Activated CD8-positive, alpha-beta T cell treated with anti-CD3 and anti-CD28 coated beads for 36 hours (primary cell): ENCODE measurements around the gene NMUR1. TPM values are rescaled to one million over a fixed set of nuclear protein-coding genes. Genes with fewer than 3 reads are reported as not detected.
"Not testable (repeated sequence)": the region's sequence is repeated elsewhere in the genome, so short reads cannot be mapped to it uniquely, and the experiment has no call there.

Experiments
- ATAC-seq: fragments of 200-7000 bp; cut with Tn5 transposase; one replicate; pipeline ENCODE4 v1.10.0; 2021; ENCODE audit warnings: mild to moderate bottlenecking, moderate library complexity
- CTCF ChIA-PET: fragments of 350-600 bp; sonication (Branson Sonifier 250); formaldehyde crosslinking; loops from one replicate; lab custom pipeline; 2021; ENCODE audit warnings: antibody characterized with exemption; lab: Charles Lee
- POLR2A ChIA-PET: fragments of 350-600 bp; sonication (Branson Sonifier 250); formaldehyde crosslinking; loops from one replicate; lab custom pipeline; 2021; ENCODE audit warnings: antibody characterized with exemption; lab: Charles Lee
- DNase-seq: peaks from one replicate; pipeline ENCODE4 v3.0.0-alpha.2; 2020
- H3K27ac Mint-ChIP-seq: one replicate; pipeline ENCODE4 v1.8.0; 2021; ENCODE audit warnings: mild to moderate bottlenecking, mixed read lengths
- H3K27me3 Mint-ChIP-seq: one replicate; pipeline ENCODE4 v1.8.0; 2021; ENCODE audit warnings: mixed read lengths
- H3K36me3 Mint-ChIP-seq: one replicate; pipeline ENCODE4 v1.8.0; 2021; ENCODE audit warnings: low read depth, mixed read lengths
- H3K4me1 Mint-ChIP-seq: one replicate; pipeline ENCODE4 v1.8.0; 2021; ENCODE audit warnings: low read depth, mixed read lengths
- H3K4me3 Mint-ChIP-seq: one replicate; pipeline ENCODE4 v1.8.0; 2021; ENCODE audit warnings: mild to moderate bottlenecking, moderate library complexity, mixed read lengths
- H3K9me3 Mint-ChIP-seq: one replicate; pipeline ENCODE4 v1.8.0; 2021; ENCODE audit warnings: mixed read lengths
- CTCF ChIP-seq: fragments of 200-600 bp; IDR thresholded peaks from one replicate; pipeline ENCODE4 v1.8.0; 2022; ENCODE audit warnings: antibody characterized with exemption, mild to moderate bottlenecking
- intact Hi-C: fragments of 100-400 bp; cut with micrococcal nuclease; formaldehyde crosslinking; loops from one replicate; pipeline ENCODE4 v1.10.0; 2022
- total RNA-seq, 2 experiments: library from RNA; stranded (reverse); gene quantifications; one replicate each; pipeline ENCODE4 v1.2.3, GENCODE V29; 2021

Gene NMUR1
- total RNA-seq = under 1 TPM in 1 of 2 experiments, not detected in 1; 0.09 TPM

- peak; percentile 98 for TF ChIP-seq CTCF
- H3K4me1 Mint-ChIP-seq = peaks cover 13% of the 10 kb centered on the region
- DNase-seq (peak; percentile 70), ATAC-seq (peak; percentile 94)
- no peak within 1 kb of the TSS for H3K27ac Mint-ChIP-seq
- ChIA-PET POLR2A (interaction anchor here (0.7 to 1.2 kb wide), 2 partner anchors 8 to 9 kb away, joined by 3 to 4 read pairs; no protein-coding TSS in a partner anchor), CTCF (interaction anchor here (0.6 to 5.9 kb wide), 16 partner anchors 9 to 120 kb away, joined by 3 to 64 read pairs (median 4); no protein-coding TSS in a partner anchor)
- no peaks in the 10 kb centered on the region for H3K9me3 Mint-ChIP-seq
- H3K27me3 Mint-ChIP-seq = peaks cover 19% of the 10 kb centered on the region
- no peaks in the 10 kb centered on the region for H3K36me3 Mint-ChIP-seq
- intact Hi-C loops = no loop called here
- H3K4me3 Mint-ChIP-seq = peak within 1 kb of the TSS; percentile 19
These were observed at the start of gene NMUR1 for GRCh38 chr2:231530099-231531011. Gene NMUR1 (minus strand): TSS chr2:231530445. CDS start chr2:231530361, 84 bp downstream.

GRCh38 chr2:231579560-231579959 is 49.3 kb upstream of the NMUR1 start:
- ATAC-seq = no peak
- H3K9me3 Mint-ChIP-seq = peaks cover 2% of the 10 kb centered on the region
- no peak for TF ChIP-seq CTCF
- no peak for DNase-seq
- H3K36me3 Mint-ChIP-seq = no peaks in the 10 kb centered on the region
- H3K4me3 Mint-ChIP-seq = no peak overlapping the region
- intact Hi-C loops = no loop called here
- no peak overlapping the region for H3K27ac Mint-ChIP-seq
- peaks cover 3% of the 10 kb centered on the region for H3K27me3 Mint-ChIP-seq
- CTCF ChIA-PET = no interaction called here
- no peaks in the 10 kb centered on the region for H3K4me1 Mint-ChIP-seq
- POLR2A ChIA-PET = no interaction called here

GRCh38 chr2:231578655-231579054 is 48.4 kb upstream of the NMUR1 start:
- H3K27ac Mint-ChIP-seq = not testable (repeated sequence)

GRCh38 chr2:231576465-231576864 is 46.2 kb upstream of the NMUR1 start:
- Mint-ChIP-seq H3K9me3 (peaks cover 2% of the 10 kb centered on the region), H3K27ac (no peak overlapping the region), H3K36me3 (no peaks in the 10 kb centered on the region), H3K27me3 (peaks cover 3% of the 10 kb centered on the region), H3K4me1 (no peaks in the 10 kb centered on the region), H3K4me3 (no peak overlapping the region)
- no peak for ATAC-seq
- ChIA-PET CTCF (no interaction called here), POLR2A (interaction anchor here (1.1 kb wide), 1 partner anchor 112 kb away, joined by 4 read pairs; the partner anchor contains the start of gene NCL)
- DNase-seq = no peak
- no peak for TF ChIP-seq CTCF
- intact Hi-C loops = no loop called here

More at GRCh38 chr2:231578655-231579054, 48.4 kb upstream of the NMUR1 start:
- H3K27me3 Mint-ChIP-seq, intact Hi-C loops, H3K9me3 Mint-ChIP-seq, ATAC-seq, DNase-seq, H3K36me3 Mint-ChIP-seq, H3K4me3 Mint-ChIP-seq, H3K4me1 Mint-ChIP-seq: not testable (repeated sequence)
- ChIA-PET CTCF (interaction anchor here (1.1 kb wide), 1 partner anchor 15 kb away, joined by 5 read pairs; no protein-coding TSS in a partner anchor), POLR2A (interaction anchor here (0.6 kb wide), 1 partner anchor 215 kb away, joined by 3 read pairs; no protein-coding TSS in a partner anchor)

- ATAC-seq (no peak), DNase-seq (no peak)
- ChIA-PET CTCF (no interaction called here), POLR2A (interaction anchor here (1.1 kb wide), 1 partner anchor 111 kb away, joined by 4 read pairs; the partner anchor contains the start of gene NCL)
- intact Hi-C loops = no loop called here
- H3K36me3 Mint-ChIP-seq = no peaks in the 10 kb centered on the region
- peaks cover 2% of the 10 kb centered on the region for H3K9me3 Mint-ChIP-seq
- no peak for TF ChIP-seq CTCF
- no peak overlapping the region for H3K27ac Mint-ChIP-seq
- peaks cover 3% of the 10 kb centered on the region for H3K27me3 Mint-ChIP-seq
- no peak overlapping the region for H3K4me3 Mint-ChIP-seq
- no peaks in the 10 kb centered on the region for H3K4me1 Mint-ChIP-seq
These were observed 45.5 kb upstream of the NMUR1 start for GRCh38 chr2:231575612-231576256.
